ENCODE measurements around the gene PSMD6.

PSMD6 gene

DNA sequence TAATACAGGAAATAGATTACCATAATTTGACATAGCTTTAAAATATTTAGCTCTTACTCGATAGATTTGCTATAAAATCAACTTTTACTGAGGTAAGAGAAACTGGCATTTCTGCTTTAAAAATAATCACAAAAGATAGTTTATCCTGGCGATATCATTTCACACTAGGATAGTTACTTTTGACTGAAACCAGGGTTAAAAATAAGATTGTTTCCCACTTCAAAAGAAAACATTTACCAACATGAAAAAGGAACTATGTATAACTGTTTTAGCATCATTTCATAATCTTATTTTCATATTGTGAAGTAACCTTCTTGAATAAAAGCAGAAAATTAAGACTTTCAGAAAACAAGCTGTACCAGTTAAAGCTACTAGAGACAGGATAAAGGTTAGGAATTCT lies 15.3 kb downstream of the PSMD6 start:
- DNase-seq, result no peak

DNA sequence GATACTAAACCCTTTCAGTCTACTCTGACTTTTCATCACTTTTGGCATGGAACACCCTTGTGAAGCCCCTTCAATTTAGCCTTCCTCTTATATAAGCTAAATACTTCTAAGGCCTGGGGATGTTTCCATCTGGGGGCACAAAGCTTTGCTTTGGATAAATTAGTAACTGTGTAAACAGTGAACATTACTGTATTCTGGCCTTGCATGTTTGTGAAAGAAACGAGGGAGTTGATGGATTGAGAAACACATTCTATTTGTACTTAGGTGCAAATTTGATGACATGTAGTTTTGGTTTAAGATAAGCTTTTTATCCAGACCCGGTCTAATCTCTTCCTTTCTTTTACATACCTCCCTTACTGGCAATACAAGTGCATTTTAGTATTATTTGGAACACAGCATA lies 19.7 kb downstream of the PSMD6 start:
- DNase-seq, result no peak

DNA sequence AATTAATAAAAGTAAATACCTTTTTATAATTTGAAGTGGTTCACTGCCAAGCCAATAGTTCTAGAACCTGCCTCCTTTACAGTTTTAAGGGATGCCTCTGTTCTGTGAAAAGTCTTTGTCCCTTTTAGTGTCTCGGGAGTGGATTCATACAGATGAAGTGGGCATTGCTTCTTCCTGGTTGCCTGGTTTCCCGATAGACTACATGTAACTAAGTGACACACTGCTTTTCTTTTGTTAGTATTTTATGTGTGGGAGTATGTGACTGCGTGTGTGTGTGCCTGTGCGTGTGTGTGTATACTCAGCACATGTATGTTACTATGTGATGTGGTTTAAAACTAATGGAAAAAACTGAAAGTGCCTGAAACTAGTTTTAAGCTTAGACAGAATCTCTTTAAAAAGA lies 21.1 kb downstream of the PSMD6 start:
- no peak for DNase-seq

DNA sequence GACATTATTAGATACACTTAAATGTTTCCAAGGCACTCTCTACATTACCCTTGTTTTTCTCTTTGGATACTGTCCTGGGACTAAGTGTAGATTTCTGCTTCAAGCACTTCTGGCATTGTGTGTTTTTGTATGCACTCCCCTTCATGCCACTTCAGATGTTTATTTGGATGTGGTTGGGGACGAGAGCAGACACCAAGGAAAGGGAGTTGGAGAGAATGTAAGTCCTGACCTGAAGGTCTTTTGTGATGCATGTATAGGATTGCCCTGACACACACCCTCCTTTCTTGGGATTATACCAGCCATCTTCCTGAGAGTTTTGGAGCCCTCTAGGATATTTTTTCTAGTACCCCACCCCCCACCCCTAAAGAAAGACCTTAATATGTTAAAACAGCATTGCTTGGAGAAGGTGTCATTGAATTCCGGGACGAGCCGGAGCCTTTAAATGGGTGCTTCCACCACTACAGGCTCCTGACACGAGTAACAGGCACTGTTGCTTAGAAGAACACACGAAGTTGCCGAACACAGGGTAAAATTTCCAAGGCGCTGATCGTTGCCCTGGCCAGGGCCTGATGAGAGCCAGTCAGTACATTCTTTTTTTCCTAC lies 22.7 kb downstream of the PSMD6 start:
- no peak for DNase-seq

DNA sequence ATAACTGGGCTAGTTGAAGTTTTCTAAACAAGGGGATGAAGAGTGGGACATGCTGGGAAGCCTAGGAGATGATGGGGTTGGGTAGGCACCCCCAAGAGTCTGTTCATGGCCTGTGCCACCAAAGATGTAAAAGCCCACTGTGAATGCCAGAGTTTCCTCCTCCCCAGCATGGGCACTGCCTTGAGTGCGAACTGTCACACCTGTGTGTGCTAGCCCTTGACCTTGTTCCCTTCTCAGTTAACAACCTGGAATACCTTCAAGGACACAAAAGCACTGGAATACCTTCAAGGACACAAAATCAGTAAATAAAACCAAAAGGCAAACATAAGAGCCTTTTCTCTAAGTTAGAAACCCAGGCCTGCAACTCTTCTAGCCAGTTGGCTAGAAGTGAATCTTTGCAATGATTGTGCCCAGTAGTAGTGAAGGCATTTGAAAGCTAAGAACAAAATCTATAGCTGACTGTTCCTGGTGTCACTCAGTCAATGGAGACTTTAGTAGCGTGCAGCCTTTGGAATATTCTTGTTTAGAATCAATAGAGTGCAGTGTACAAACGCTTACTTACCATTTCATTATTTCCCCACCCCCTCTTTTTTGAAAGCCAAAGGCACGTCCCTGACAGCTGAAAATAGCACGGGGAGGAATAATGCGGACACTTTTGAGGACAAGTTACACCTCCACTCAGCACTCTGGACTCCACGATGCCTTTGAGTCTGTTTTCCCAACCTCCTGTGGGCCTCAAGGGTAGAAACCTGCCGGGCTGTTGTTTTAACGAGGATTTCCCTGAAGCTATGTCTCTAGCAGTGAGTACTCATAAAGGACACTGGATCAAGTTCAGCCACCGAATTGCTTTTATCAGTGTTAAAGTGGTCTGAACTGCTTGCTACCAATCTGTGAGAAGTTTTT lies 24.2 kb downstream of the PSMD6 start:
- no peak for DNase-seq

DNA sequence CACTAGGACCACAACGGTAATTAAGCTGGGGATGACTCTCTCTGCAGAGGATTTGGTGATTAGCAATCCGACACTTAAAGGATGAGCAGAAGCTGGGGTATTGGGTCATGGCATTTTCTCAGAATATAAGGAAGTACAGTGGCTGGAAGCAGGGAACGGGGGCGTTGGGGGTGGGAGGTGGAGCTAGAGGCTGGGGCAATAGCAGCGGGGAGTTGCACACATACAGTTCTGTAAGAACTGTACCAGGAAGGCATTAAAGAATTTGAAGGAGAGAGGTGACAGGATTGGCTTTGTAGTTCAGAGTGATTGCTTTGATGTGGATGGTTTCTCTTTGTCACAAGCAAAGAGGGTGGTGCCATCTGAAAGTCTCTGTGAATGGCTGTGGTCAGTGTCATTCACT lies 28.2 kb downstream of the PSMD6 start:
- DNase-seq, result no peak

DNA sequence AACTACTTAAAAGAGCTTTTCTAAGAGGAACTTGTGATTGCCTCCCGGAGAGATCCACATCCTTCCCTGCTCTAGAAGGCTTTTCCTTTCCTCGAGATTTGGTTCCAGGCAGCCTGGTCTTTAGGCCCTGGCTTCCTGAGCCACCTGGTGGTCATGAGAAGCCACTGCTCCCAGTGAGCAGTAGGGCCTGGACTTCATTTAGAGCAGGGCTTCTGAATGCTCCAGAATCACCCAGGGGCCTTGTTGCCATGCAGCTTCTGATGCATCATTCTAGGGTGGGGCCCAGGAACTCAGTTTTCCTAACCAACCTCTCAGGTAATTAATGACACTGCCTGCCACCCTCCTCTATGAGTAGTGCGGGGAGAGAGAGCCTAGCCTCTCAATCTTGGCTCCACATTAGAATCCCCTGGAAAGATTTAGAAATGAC lies 29.6 kb downstream of the PSMD6 start:
- peak; percentile 17 for DNase-seq

DNA sequence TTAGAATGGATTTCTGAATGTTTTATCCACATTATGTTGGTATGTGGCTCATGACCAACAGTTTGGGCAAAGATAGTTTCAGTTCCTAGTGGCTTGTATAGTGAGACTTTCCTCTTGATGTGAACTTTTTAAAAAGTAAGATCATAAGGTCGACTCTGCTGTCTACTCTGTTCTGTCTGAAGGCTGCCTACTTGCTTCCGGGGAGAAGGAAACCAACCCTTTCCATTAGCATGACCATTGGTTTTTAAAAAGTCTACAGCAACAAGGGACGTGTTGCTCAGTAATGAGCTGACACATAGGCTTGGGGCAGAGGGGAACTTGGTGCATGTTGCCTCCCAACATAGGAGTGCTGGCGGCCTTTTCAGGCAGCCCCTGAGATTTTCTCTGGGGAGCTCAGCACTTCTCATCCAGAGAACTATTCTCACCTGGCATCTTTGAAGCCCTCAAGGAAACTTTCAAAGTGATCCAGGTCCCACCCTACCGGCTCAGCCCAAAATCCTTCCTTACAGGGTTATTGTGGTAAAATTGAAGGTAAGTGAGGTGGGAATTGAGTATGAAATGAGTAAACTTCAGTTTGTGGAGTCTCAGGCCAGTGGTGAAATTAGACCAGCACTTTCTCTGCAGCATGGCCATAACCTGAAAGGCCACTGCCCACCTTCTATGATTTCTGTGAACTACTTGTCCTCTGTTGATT lies 30.6 kb downstream of the PSMD6 start:
- DNase-seq, result no peak

DNA sequence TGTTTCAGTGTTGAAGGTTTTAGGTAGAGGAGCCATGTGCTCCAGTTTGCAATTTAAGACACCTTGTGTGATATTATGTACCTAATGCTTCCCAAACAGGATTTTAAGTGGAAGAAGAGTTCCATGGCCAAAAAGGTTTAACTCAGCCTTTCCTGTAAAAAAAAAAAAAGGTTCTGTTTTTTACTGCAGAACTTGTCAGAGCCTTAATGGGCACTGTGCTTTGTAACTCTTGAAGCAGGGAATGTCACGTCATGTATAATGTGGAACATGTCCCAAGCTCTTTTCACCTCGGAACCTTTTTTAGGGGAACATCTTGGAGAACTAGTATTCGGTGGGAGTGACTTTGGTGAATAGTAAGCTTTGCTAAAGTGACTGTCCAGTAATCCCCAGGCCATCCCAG lies 31.6 kb downstream of the PSMD6 start:
- no peak for DNase-seq

DNA sequence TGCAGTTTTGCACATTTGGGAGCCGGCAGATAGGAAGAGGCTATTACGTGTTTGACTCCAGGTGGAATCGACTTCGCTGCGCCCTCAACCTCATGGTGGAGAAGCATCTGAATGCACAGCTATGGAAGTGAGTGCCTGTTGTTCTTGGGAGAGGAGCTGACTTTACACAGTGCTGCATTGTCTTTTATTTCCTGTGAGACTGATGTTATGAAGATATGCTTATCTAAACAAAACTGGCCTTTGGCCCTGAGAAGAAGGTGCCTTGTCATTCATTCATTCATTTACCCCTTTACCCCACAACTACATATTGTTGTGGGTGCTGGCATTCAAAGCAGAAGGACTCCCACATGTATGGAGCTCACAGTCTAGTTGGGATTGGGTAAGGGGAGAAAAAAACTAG lies 32.6 kb downstream of the PSMD6 start:
- DNase-seq, result no peak

DNA sequence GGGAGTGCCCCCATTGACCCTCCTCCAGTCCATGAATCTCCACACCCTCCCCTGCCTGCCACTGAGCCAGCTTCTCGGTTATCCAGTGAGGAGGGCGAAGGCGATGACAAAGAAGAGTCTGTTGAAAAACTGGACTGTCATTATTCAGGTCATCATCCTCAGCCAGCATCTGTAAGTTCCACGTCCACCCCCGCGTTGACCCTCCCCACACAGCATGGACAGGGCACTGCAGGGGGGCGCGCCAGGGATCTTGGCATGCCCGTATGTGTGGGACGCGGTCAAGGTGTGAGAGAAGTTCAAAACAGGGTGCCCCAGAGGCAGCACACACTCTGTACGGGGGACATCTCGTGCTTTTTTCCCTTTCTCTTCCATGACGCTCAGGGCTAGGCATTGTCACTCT lies 33.1 kb downstream of the PSMD6 start:
- DNase-seq, result no peak

DNA sequence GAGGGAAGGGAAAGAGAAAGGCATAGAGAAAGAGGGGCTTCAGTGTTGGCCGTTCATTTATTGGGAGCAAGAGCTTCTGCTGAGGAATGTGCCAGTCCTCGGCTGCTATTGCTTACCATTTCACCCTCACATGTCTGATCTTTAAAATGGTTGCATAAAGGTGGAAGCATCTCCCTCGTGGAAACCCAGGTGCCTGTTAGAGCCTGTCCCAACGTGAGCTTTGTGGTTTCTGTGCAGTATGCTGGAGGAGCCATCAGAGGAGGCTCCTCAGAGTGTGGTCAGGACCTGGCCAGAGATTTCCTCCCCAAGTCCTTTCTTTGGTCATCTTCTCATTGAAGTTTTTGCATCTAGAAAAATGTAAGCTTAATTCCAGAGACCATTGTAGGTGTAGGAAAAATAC lies 34.4 kb downstream of the PSMD6 start:
- no peak for DNase-seq

DNA sequence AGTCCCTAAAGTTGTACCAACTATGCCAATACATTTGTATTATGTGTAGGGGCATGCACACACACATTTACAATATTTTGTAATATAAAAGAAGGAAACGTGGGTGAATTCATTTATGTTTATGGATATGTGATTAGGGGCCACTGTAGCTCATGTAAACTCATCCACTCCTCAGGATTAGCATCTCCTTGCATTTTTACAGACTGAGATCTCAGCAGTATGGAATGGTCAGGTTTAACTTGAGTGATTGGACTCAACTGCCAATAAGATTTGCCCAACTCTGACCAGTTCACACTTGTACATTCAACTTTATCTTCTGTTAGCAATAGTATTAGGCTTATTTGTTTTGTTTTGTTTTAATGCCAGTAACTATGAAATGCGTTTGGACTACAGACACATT lies 36.5 kb downstream of the PSMD6 start:
- no peak for DNase-seq

DNA sequence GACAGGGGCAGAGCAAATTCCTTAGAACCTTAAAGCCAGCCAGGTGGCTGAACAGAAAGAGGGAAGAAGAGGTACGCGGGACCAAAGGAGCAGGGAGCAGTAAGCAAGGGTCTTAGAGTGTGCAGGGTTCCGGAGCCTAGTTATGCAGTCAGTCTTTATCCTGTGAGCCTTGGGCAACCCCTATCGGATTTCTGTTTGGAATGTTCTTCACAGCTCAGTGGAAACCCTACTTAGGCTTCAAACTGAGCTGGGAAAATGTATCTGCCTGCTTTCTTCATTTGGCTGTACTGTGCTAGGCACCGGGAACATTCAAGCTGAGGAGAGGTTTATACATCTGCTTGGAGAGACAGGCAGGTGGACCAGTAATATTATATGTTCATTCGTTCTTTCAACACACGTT lies 37.1 kb downstream of the PSMD6 start:
- DNase-seq, result no peak

DNA sequence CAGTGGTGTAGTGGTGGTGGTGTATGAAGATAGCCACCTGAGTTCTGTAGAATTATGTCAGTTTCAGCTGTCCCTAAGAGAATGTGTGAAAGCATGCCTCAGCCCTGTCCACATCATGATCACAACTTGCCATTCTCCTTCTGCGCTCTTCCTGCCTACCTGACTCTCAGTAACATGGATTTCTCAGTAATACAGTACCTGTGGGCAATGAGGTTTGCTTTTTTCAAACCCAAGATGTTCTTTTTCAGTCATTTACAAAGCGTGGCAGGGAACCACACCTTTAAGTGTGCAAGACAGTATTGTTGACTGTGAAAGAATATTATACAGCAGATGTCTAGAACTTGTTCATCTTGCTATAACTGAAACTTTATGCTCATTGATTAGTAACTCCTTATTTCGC lies 38.9 kb downstream of the PSMD6 start:
- DNase-seq, result no peak

DNA sequence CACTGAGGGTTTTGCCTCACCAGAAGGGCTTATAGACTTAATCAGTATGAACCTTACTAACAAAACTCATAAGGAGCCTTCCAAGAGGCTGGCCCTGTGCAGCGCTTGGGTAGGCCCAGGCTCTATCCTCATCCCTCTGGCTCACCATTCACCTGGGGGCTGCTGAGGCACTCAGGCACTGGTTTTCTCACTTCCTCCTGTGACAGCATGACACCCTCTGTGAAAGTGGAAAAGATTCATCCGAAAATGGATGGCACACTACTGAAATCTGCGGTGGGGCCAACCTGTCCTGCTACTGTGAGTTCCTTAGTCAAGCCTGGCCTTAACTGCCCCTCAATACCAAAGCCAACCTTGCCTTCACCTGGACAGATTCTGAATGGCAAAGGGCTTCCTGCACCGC lies 41.3 kb downstream of the PSMD6 start:
- DNase-seq, result no peak

DNA sequence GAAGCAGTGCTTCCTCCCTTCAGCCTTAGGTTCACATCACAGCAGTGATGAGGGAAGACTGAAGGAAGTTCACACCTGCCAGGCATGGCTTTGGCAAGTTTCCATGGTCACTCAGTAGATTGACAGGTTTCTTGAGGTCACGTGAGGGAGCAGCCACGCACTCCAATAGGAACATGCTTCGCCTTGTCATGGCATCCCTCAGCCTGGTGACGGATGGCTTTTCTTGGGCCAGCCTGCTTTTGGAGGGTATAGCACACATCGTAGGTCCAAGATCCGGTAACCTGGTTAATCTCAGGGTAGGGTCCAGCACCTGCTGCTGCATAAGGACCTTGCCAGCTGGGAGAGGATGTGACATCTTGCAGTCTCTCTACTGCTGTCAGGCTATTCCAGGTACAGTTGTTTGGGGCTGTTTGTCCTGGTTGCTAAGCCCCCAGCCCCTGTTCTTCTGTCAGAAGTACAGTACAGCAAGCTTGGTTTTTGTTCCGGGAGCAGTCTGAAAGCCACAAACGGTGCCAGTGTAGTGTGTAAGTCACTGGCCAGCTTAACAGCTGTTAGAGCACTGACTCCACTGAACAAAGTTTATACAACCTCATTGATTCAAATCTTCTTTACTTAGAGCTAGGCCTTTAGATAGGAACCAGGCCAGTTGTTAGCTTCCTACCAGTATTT lies 42.3 kb downstream of the PSMD6 start:
- DNase-seq, result no peak

DNA sequence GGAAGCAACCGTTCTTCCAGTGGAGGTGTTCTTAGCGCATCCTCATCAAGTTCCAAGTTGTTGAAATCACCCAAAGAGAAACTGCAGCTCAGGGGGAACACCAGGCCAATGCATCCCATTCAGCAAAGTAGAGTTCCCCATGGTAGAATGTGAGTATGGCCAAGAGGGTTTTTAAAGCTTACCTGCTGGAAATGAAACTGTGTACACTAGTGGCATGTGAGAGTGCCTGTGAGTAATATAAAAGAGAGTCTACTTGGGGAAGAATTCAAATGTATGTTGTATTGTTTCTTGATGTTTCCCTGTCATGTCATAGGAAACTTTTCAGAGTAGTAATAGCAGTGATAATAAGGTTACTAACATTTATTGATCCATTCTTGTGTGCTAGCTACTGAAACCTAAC lies 43.3 kb downstream of the PSMD6 start:
- DNase-seq, result no peak

DNA sequence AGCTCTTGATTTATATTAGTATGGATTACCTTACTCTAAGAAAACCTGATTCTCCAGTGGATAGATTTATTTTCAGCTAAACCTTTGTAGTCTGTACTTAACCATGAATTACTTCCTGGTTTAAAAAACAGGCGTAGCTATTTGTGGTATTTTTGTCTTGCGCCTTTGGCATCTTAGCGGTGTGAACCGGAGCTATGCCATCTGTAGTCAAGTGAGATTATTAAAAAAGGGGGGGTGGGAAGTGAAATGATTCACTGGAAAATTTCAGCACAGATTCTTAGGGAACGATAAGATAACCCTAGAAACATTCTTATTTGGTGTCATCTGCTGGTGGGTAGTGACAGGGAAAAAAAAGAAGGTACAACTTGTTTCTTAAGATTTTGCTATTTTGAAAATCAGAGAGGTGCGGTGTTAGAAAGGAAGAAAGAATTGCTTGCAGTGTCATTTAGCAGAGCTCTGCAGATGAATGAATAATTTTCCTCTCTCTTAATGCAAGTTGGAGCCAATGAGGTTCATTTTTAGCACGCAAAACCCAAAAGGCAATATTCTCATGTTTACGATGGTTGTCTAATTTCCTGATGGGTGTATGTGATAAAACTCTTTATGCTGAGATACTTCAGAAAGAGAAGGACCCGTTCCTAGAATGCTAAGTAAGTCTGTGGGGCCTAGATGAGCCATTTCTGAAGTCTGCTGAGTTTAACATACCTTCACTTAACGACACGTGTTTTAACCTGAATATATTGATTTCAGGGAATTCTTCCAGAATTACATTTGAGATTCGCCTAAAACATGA lies 44.0 kb downstream of the PSMD6 start:
- DNase-seq, result peak; percentile 30

DNA sequence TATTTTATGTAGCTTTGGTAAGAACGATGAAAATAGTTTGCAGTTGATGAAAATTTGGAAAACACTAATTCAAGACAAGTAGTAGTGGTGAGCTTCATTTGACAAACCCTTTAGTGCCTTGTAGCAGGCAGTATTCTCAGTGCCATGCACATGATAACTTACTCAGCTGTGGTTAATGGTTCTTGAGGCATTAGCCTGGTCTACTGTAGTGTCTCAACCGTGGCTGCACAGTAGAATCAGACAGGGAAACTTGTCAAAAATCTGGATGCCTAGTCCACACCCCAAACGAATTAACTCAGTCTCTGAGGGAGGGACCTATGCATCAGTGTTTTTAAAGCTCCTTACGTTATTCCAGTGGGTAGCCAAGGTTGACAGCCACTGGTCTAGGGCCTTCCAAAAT lies 45.4 kb downstream of the PSMD6 start:
- no peak for DNase-seq

DNA sequence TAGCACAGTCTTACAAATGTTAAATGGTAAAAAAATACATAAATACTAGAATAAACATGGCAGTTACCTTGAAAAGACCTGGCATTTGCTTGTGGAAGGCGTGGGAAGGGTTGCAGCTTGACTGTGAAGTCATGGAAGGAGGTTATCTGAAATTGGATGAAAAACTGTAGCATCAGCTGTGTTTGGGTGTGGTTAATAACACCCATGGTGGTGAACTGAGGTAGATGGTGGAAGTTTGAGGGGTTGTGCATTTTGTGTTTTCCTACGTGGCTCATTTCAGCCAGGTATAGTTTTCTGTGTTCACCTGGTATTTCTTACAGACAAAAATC lies 46.5 kb downstream of the PSMD6 start:
- no peak for DNase-seq

DNA sequence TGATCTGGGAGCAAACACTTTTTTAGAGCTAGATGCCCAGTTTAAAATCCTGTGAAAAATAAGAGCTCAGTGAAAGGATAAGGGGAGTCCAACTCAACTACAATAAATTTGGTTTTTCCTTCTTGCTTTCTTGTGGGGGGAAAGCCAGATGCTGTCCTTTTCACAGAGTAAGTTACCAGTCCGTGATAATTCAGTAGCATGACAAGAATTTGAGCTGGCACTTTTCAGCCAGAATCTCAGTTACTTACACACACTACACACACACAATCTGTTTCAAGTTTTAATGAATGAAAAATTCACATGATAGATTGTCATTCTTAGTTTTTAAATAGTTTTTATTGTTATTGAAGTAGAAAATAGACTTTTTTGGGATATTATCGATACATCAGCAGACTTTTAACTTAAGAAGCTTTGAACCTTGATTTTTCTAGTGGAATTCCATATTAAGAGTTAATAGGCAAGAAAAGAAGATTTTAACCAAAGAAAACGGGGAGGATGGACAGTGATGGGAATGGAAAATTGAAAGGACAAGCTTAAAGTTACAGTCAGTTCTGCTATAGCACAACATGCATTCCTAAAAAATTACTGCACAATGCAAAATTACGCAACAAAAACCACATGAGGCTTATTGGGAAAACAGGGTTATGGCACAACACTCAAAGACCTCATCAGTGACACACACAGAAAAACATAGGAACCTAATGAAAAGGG lies 47.0 kb downstream of the PSMD6 start:
- peak; percentile 78 for DNase-seq
